Nephron progenitor cell (in vitro differentiated cells): ENCODE measurements around the gene SLC1A7.

Experiments used
- DNase-seq: peaks from one replicate; pipeline ENCODE4 v3.0.0; 2021
- H3K27ac Mint-ChIP-seq: 2 replicates; pipeline ENCODE4 v1.8.0; 2021; ENCODE audit warnings: mild to moderate bottlenecking, moderate library complexity, mixed read lengths
- H3K27me3 Mint-ChIP-seq: 2 replicates; pipeline ENCODE4 v1.8.0; 2021; ENCODE audit warnings: mild to moderate bottlenecking, low read depth, mixed read lengths; ENCODE audit not compliant: poor library complexity
- H3K36me3 Mint-ChIP-seq: 2 replicates; pipeline ENCODE4 v1.8.0; 2021; ENCODE audit warnings: low read depth, mixed read lengths
- H3K4me1 Mint-ChIP-seq: 2 replicates; pipeline ENCODE4 v1.8.0; 2021; ENCODE audit warnings: mixed read lengths
- H3K4me3 Mint-ChIP-seq: 2 replicates; pipeline ENCODE4 v1.8.0; 2021; ENCODE audit warnings: mild to moderate bottlenecking, moderate library complexity, mixed read lengths
- H3K9me3 Mint-ChIP-seq: 2 replicates; pipeline ENCODE4 v1.8.0; 2021; ENCODE audit warnings: mild to moderate bottlenecking, moderate library complexity, mixed read lengths
- TF ChIP-seq, protein P1 (sequence below): fragments of 200-600 bp; sonication (generic); IDR thresholded peaks from 2 replicates; pipeline ENCODE4 v1.5.0; 2021; ENCODE audit warnings: antibody characterized with exemption

SLC1A7 gene

DNA sequence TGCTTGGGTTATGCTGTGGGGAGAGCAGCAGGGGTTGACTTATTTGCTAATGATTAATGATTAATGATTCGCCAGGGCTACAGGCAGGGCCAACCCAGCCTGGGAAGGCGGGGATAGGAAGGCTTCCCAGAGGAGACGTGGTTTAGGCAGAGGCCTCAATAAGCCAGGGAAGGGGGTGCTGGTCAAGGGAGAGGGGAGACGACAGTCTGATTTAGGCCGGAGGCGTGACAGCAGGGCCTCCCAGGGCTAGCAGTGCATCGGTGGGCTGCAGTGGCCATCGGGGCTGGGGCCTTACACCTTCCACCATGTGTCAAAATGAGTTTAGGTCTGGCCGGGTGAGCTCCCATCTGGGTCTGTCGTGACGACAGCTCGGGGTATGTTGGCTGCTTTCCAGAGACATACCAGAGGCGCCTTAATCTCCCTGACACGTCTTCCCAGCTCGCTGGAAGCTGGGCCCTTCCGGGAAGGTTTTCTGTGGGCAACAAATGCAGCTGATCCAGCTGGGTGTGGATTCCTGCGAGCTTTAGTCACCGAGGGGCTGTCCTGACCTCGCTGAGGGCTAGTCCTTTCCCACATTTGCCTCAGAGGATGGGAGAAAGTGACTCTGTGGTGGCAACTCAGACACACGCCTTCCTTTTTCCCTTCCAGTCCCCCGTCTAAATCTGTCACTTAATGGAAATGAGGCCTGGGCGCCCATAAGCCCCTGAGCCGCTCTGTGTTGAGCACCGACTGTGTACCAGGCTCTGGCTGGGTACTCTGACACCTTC lies 3.7 kb upstream of the SLC1A7 start:
- H3K9me3 Mint-ChIP-seq: no peaks in the 10 kb centered on the region
- peaks cover 17% of the 10 kb centered on the region for H3K4me1 Mint-ChIP-seq

DNA sequence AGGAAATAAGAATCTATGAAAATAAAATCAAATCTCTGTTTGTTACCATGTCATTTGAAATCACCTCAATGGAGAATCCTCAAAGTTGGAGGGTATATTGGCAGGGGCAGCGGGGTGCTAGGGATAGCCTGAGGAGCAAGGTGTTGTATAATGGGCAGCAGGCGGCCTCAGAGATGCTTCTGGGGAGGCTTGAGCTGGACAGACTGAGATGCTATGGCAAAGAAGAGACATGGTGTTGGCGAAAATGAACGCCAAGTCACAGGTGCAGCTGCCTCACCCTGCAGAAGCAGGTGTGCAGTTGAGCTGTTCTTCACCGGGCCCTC lies 3.1 kb upstream of the SLC1A7 start:
- Mint-ChIP-seq H3K9me3 (no peaks in the 10 kb centered on the region), H3K4me3 (no peak overlapping the region), H3K27me3 (peaks cover 3% of the 10 kb centered on the region), H3K36me3 (no peaks in the 10 kb centered on the region), H3K4me1 (peaks cover 20% of the 10 kb centered on the region), H3K27ac (peak overlapping the region; percentile 81)
- DNase-seq: no peak
- TF ChIP-seq, protein P1, sequence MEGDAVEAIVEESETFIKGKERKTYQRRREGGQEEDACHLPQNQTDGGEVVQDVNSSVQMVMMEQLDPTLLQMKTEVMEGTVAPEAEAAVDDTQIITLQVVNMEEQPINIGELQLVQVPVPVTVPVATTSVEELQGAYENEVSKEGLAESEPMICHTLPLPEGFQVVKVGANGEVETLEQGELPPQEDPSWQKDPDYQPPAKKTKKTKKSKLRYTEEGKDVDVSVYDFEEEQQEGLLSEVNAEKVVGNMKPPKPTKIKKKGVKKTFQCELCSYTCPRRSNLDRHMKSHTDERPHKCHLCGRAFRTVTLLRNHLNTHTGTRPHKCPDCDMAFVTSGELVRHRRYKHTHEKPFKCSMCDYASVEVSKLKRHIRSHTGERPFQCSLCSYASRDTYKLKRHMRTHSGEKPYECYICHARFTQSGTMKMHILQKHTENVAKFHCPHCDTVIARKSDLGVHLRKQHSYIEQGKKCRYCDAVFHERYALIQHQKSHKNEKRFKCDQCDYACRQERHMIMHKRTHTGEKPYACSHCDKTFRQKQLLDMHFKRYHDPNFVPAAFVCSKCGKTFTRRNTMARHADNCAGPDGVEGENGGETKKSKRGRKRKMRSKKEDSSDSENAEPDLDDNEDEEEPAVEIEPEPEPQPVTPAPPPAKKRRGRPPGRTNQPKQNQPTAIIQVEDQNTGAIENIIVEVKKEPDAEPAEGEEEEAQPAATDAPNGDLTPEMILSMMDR: no peak

More for the DNA sequence above, 3.7 kb upstream of the SLC1A7 start:
- Mint-ChIP-seq H3K27ac (peak overlapping the region; percentile 81), H3K27me3 (peaks cover 3% of the 10 kb centered on the region), H3K36me3 (no peaks in the 10 kb centered on the region), H3K4me3 (no peak overlapping the region)
- DNase-seq: no peak
- TF ChIP-seq, protein P1: no peak

DNA sequence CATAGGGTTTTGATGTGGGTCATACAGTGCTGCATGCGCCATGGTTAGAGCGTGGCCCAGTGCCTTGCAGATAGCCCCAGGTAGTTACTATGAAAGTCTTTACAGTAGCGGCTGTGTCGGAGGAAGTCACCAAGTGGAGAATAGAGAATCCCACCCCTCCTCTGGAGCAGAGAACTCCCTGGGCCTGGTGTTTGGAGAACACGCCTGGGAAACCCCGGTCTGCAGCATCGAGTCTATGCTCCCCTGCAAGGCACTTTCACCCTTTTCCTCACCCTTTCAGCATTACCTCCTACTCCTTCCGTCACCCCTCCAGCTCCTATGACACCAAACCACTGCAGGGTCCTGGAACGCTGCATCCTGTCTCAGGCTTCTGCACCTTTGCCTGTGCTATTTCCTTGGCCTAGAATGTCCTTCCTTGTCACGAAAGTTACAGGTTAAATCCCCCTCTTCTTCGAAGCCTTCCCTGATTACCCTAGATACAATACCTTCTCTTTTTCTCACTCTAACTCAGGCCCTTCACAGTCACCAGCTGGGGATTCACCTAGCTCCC lies 2.7 kb upstream of the SLC1A7 start:
- Mint-ChIP-seq H3K27ac (no peak overlapping the region), H3K9me3 (no peaks in the 10 kb centered on the region), H3K4me1 (peaks cover 20% of the 10 kb centered on the region), H3K4me3 (no peak overlapping the region), H3K27me3 (peaks cover 3% of the 10 kb centered on the region), H3K36me3 (no peaks in the 10 kb centered on the region)
- no peak for DNase-seq
- TF ChIP-seq, protein P1: no peak

DNA sequence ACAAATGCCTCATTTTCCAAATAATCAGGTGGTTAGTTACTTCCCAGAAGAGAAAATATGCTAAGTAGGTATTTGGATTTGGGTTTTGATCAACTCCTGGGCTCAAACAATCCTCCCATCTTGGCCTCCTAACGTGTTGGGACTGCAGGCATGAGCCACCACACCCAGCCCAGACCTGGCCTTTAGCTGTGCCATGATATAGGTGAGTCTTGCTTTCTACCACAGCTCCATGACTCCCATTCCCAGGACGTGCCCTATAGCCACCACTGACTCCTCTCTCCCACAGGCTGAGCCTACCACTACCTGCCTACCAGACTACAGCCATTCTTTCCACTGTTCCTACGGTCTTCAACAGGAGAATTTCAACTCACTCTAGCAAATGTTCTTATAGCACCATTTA lies 1.8 kb upstream of the SLC1A7 start:
- H3K4me3 Mint-ChIP-seq: no peak overlapping the region
- peaks cover 20% of the 10 kb centered on the region for H3K4me1 Mint-ChIP-seq
- DNase-seq: no peak
- H3K27me3 Mint-ChIP-seq: peaks cover 3% of the 10 kb centered on the region
- no peaks in the 10 kb centered on the region for H3K36me3 Mint-ChIP-seq
- no peaks in the 10 kb centered on the region for H3K9me3 Mint-ChIP-seq
- TF ChIP-seq, protein P1: no peak
- H3K27ac Mint-ChIP-seq: no peak overlapping the region

DNA sequence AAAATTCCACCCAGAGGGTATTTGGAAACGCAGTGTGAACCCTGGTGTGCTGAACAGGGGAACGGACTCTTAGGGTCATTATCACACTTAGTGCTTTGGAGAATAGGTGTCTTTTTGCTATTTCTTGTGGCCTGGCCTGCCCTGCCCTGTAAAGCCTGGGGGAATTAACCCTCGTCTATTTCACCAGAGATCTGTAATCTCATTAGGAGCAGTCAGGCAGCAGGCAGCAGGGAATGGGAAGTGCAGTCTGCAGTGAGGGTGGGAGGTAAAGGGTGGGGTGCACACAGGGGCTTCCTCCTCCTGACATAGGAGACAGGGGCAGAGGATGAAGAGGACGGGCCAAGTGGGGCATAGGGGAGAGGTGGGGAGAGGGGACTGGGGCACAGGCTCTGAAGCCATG lies 1.1 kb upstream of the SLC1A7 start:
- Mint-ChIP-seq H3K27ac (no peak overlapping the region), H3K4me1 (peaks cover 20% of the 10 kb centered on the region), H3K36me3 (no peaks in the 10 kb centered on the region), H3K9me3 (peaks cover 6% of the 10 kb centered on the region), H3K27me3 (peaks cover 3% of the 10 kb centered on the region), H3K4me3 (no peak overlapping the region)
- TF ChIP-seq, protein P1: no peak
- no peak for DNase-seq

DNA sequence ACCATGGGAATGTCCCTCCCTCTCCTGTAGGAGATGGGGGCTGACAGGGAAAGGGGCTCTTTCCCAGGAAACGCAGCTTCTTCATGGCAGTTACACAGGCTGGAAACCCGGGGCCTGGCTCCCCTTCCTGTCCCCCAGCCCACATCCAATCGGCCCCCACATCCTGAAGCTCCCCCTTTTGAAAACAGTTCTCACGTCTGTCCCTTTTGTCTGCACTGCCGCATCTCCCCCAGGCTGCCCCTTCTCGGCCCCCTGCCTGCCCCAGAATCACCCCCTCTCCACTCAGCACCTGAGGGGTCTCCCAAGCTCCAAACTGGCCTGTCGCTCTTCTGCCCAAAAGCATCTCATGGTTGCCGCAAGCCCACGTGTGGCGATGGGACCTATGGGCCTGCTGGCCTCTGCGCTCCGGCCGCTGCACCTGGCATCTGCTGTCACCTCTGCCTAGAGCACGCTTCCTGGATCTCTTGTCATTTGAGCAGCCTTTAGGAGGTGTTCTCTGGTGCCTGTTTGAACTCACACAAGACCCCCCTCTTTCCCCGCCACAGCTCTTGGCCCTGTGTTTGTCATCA lies 867 bp downstream of the SLC1A7 start:
- Mint-ChIP-seq H3K27ac (no peak overlapping the region), H3K27me3 (no peaks in the 10 kb centered on the region), H3K9me3 (peaks cover 21% of the 10 kb centered on the region), H3K36me3 (peaks cover 8% of the 10 kb centered on the region), H3K4me1 (peaks cover 20% of the 10 kb centered on the region), H3K4me3 (no peak overlapping the region)
- DNase-seq: no peak
- TF ChIP-seq, protein P1: no peak
